GM12864 (cell line): ENCODE results near the gene UBE4B.

Experiments used
- DNase-seq: peaks from one replicate; pipeline ENCODE4 v3.0.0-alpha.2; 2011; ENCODE audit warnings: low read depth
- H3K4me3 ChIP-seq: 2 replicates; pipeline ENCODE4 v1.5.1; 2011; ENCODE audit warnings: mild to moderate bottlenecking, low read depth, low read length, control low read depth
- CTCF ChIP-seq: IDR thresholded peaks from 2 replicates; pipeline ENCODE4 v1.5.1; 2011; ENCODE audit warnings: low read depth, mild to moderate bottlenecking, moderate library complexity, low read length, control low read depth, inconsistent platforms; ENCODE audit errors: missing control alignments

UBE4B gene

GRCh38 chr1:10054465-10054864, 21.7 kb downstream of the UBE4B start:
- no peak overlapping the region for H3K4me3 ChIP-seq
- no peak for TF ChIP-seq CTCF
- DNase-seq: no peak

GRCh38 chr1:10056599-10056987, 23.8 kb downstream of the UBE4B start:
- H3K4me3 ChIP-seq: no peak overlapping the region
- DNase-seq: no peak
- no peak for TF ChIP-seq CTCF

GRCh38 chr1:10057343-10057742, 24.6 kb downstream of the UBE4B start:
- TF ChIP-seq CTCF: no peak
- DNase-seq: no peak
- H3K4me3 ChIP-seq: no peak overlapping the region

- H3K4me3 ChIP-seq: no peak overlapping the region
- DNase-seq: no peak
- TF ChIP-seq CTCF: no peak
These were observed 25.0 kb downstream of the UBE4B start for GRCh38 chr1:10057796-10058195.

GRCh38 chr1:10059342-10059718, 26.6 kb downstream of the UBE4B start:
- no peak for TF ChIP-seq CTCF
- H3K4me3 ChIP-seq: no peak overlapping the region
- DNase-seq: no peak

GRCh38 chr1:10060311-10061100, 27.7 kb downstream of the UBE4B start:
- TF ChIP-seq CTCF: no peak
- no peak overlapping the region for H3K4me3 ChIP-seq
- no peak for DNase-seq

- TF ChIP-seq CTCF: no peak
- no peak for DNase-seq
These were observed 28.5 kb downstream of the UBE4B start for GRCh38 chr1:10061276-10061675.

More at GRCh38 chr1:10061276-10061675, 28.5 kb downstream of the UBE4B start:
- H3K4me3 ChIP-seq: no peak overlapping the region
